Right lobe of liver (tissue), 4 donors: Measurements from ENCODE around the gene FADS6.

Source experiments
- CTCF ChIP-seq, 4 donors: fragments of 200-600 bp in 3 of 4; fragments of 450-650 bp in 1 of 4; IDR thresholded peaks; one replicate each; pipeline versions ENCODE4 v1.5.1 to v1.8.0; 2016 to 2022; ENCODE audit warnings: antibody characterized with exemption in 4 of 4, mild to moderate bottlenecking in 2 of 4
- POLR2A ChIP-seq: fragments of 450-650 bp; IDR thresholded peaks from one replicate; pipeline ENCODE4 v1.6.1; 2017; ENCODE audit warnings: antibody characterized with exemption, mild to moderate bottlenecking
- donor health status: DM: no; HTN: no; CAD: no.
- donor health status: DM: no; HTN: no; CAD: no.
- donor health status: DM: no; HTN: yes; CAD: no.

DNA sequence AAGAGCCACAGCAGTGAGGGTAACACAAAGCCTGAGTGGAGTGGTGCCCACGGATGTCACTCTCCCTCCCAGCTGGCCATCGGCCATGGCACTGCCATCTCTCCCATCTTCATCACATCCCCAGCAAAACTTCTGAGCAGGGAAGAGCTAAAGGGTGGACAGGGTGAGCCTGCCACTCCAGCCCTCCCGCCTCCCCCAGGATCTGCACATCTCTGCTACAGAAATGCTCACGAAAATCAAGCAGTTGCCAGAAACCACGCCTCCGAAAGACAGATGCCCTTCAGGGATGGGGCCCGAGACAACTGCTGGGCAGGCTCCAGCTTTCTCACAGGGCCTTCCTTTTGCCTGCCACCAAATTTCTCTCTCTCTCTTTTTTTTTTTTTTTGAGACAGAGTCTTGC, 37.3 kb downstream of the FADS6 start:
- TF ChIP-seq CTCF (IDR thresholded peaks at IDR 0.05) (no peak), POLR2A (no peak)
